Thoracic aorta (tissue), 2 donors: ENCODE measurements around the gene DAAM1. TPM values are rescaled to one million over a fixed set of nuclear protein-coding genes. Genes with fewer than 3 reads are reported as not detected.

Experiments
- ATAC-seq: fragments of 150-250 bp; one replicate; pipeline ENCODE4 v1.8.0; 2017; ENCODE audit warnings: low read depth; ENCODE audit not compliant: insufficient number of reproducible peaks, low FRiP score
- DNase-seq: peaks from one replicate; pipeline ENCODE4 v3.0.0-alpha.2; 2020; ENCODE audit warnings: low spot score
- H3K27ac ChIP-seq, 2 donors: fragments of 200-600 bp; sonication (generic); 1 replicate in 1 of 2; 2 replicates in 1 of 2; pipeline ENCODE4 v1.5.1; 2016; ENCODE audit warnings: mild to moderate bottlenecking in 2 of 2, moderate library complexity in 2 of 2
- H3K27me3 ChIP-seq: fragments of 200-600 bp; sonication (generic); replicated peaks from 2 replicates; pipeline ENCODE4 v1.6.0; 2016; ENCODE audit warnings: mild to moderate bottlenecking; ENCODE audit not compliant: insufficient read depth
- H3K36me3 ChIP-seq: fragments of 200-600 bp; sonication (generic); one replicate; pipeline ENCODE4 v1.5.1; 2016
- H3K4me1 ChIP-seq, 2 donors: fragments of 200-600 bp; sonication (generic); 1 replicate in 1 of 2; 2 replicates in 1 of 2; pipeline versions ENCODE4 v1.5.1 to v1.6.0; 2016; ENCODE audit warnings: low read depth in 2 of 2, mild to moderate bottlenecking in 1 of 2; ENCODE audit not compliant: control insufficient read depth in 1 of 2
- H3K4me3 ChIP-seq: fragments of 200-600 bp; sonication (generic); 2 replicates; pipeline ENCODE4 v1.5.1; 2016; ENCODE audit warnings: mild to moderate bottlenecking
- H3K9me3 ChIP-seq: fragments of 200-600 bp; sonication (generic); 2 replicates; pipeline ENCODE4 v1.5.1; 2016
- CTCF ChIP-seq: fragments of 200-600 bp; sonication (generic); IDR thresholded peaks from one replicate; pipeline ENCODE4 v1.5.1; 2019; ENCODE audit warnings: antibody characterized with exemption
- total RNA-seq, 2 donors: library from RNA; depleted of rRNA; stranded (reverse); fragments of >200 nt; gene quantifications; one replicate each; pipeline versions ENCODE4 v1.1.0 to v1.2.3, GENCODE V29; 2016

DAAM1 gene
- total RNA-seq, 2 donors from 2014 or later, result 35.9 to 56.6 TPM

GRCh38 chr14:59305836-59306555 lies 117.5 kb downstream of the DAAM1 start:
- Histone ChIP-seq H3K4me1 (peaks cover 22 to 79% of the 10 kb centered on the region in 2 donors), H3K27ac (peak overlapping the region; percentile 40 to 66), H3K4me3 (no peak overlapping the region), H3K9me3 (no peaks in the 10 kb centered on the region), H3K36me3 (no peaks in the 10 kb centered on the region), H3K27me3 (no peaks in the 10 kb centered on the region)
- no peak for DNase-seq
- ATAC-seq, result no peak
- TF ChIP-seq CTCF, result no peak

GRCh38 chr14:59306775-59307174 lies 118.3 kb downstream of the DAAM1 start:
- H3K36me3 ChIP-seq, result no peaks in the 10 kb centered on the region
- no peak for DNase-seq
- TF ChIP-seq CTCF, result no peak
- ATAC-seq, result no peak
- H3K27ac ChIP-seq, result peak overlapping the region; percentile 29 to 40
- no peaks in the 10 kb centered on the region for H3K27me3 ChIP-seq
- H3K4me1 ChIP-seq, result peaks cover 19 to 75% of the 10 kb centered on the region in 2 donors
- H3K4me3 ChIP-seq, result no peak overlapping the region
- H3K9me3 ChIP-seq, result no peaks in the 10 kb centered on the region

GRCh38 chr14:59308086-59308485 lies 119.6 kb downstream of the DAAM1 start:
- no peaks in the 10 kb centered on the region for H3K36me3 ChIP-seq
- no peak overlapping the region for H3K4me3 ChIP-seq
- no peaks in the 10 kb centered on the region for H3K27me3 ChIP-seq
- ATAC-seq (no peak), DNase-seq (no peak)
- H3K4me1 ChIP-seq, result peaks cover 25 to 72% of the 10 kb centered on the region in 2 donors
- TF ChIP-seq CTCF, result no peak
- no peaks in the 10 kb centered on the region for H3K9me3 ChIP-seq
- H3K27ac ChIP-seq, result peak overlapping the region in 1 of 2 donors; percentile 48

- Histone ChIP-seq H3K36me3 (no peaks in the 10 kb centered on the region), H3K27me3 (no peaks in the 10 kb centered on the region), H3K4me1 (peaks cover 30 to 74% of the 10 kb centered on the region in 2 donors), H3K9me3 (no peaks in the 10 kb centered on the region), H3K27ac (peak overlapping the region; percentile 40 to 48), H3K4me3 (no peak overlapping the region)
- no peak for TF ChIP-seq CTCF
- ATAC-seq (no peak), DNase-seq (no peak)
Measured at GRCh38 chr14:59308673-59309072, 120.2 kb downstream of the DAAM1 start.

GRCh38 chr14:59309291-59309900 lies 120.9 kb downstream of the DAAM1 start:
- Histone ChIP-seq H3K27ac (peak overlapping the region; percentile 40 to 48), H3K27me3 (no peaks in the 10 kb centered on the region), H3K4me3 (no peak overlapping the region), H3K4me1 (peaks cover 30 to 81% of the 10 kb centered on the region in 2 donors), H3K9me3 (no peaks in the 10 kb centered on the region), H3K36me3 (no peaks in the 10 kb centered on the region)
- ATAC-seq (no peak), DNase-seq (no peak)
- no peak for TF ChIP-seq CTCF
